GM21526 (cell line): ENCODE data around the gene PHOSPHO2.

Experiments used
- ATAC-seq: cut with Tn5 transposase; IDR thresholded peaks from one replicate; pipeline ENCODE4 v1.9.1; 2021; ENCODE audit warnings: moderate library complexity; ENCODE audit not compliant: unreplicated experiment, low FRiP score

PHOSPHO2 gene

GRCh38 chr2:169715379-169716237, 21.3 kb downstream of the PHOSPHO2 start:
- ATAC-seq, result no peak

- no peak for ATAC-seq
Observed at GRCh38 chr2:169716238-169716886, 22.1 kb downstream of the PHOSPHO2 start.

GRCh38 chr2:169716938-169717690, 22.8 kb downstream of the PHOSPHO2 start:
- ATAC-seq, result no peak

GRCh38 chr2:169717691-169718063, 23.4 kb downstream of the PHOSPHO2 start:
- no peak for ATAC-seq

- ATAC-seq, result no peak
Observed at GRCh38 chr2:169718930-169719504, 24.7 kb downstream of the PHOSPHO2 start.

GRCh38 chr2:169721016-169721415, 26.7 kb downstream of the PHOSPHO2 start:
- no peak for ATAC-seq

- ATAC-seq, result no peak
Observed at GRCh38 chr2:169727065-169727464, 32.8 kb downstream of the PHOSPHO2 start.

GRCh38 chr2:169729274-169729605, 35.0 kb downstream of the PHOSPHO2 start:
- no peak for ATAC-seq

- no peak for ATAC-seq
Observed at GRCh38 chr2:169732075-169732474, 37.8 kb downstream of the PHOSPHO2 start.

- no peak for ATAC-seq
Observed at GRCh38 chr2:169732583-169733358, 38.5 kb downstream of the PHOSPHO2 start.

GRCh38 chr2:169734169-169734847, 40.0 kb downstream of the PHOSPHO2 start:
- ATAC-seq, result peak; percentile 35

- no peak for ATAC-seq
Observed at GRCh38 chr2:169735623-169736022, 41.4 kb downstream of the PHOSPHO2 start.

GRCh38 chr2:169736902-169737301, 42.6 kb downstream of the PHOSPHO2 start:
- no peak for ATAC-seq

GRCh38 chr2:169738566-169739229, 44.4 kb downstream of the PHOSPHO2 start:
- no peak for ATAC-seq

GRCh38 chr2:169739351-169739750, 45.1 kb downstream of the PHOSPHO2 start:
- no peak for ATAC-seq

GRCh38 chr2:169743549-169743948, 49.3 kb downstream of the PHOSPHO2 start:
- ATAC-seq, result no peak

GRCh38 chr2:169746240-169746639, 52.0 kb downstream of the PHOSPHO2 start:
- no peak for ATAC-seq

- ATAC-seq, result no peak
Observed at GRCh38 chr2:169748319-169748718, 54.0 kb downstream of the PHOSPHO2 start.
